HEK293T (cell line): ENCODE data around the gene COL1A1.

Experiments used
- ARNT ChIP-seq: fragments of 450-650 bp; IDR thresholded peaks from 2 replicates; pipeline ENCODE4 v1.6.1; 2017; ENCODE audit warnings: mild to moderate bottlenecking
- BHLHE40 ChIP-seq: fragments of 450-650 bp; IDR thresholded peaks from 2 replicates; pipeline ENCODE4 v1.6.1; 2016; ENCODE audit warnings: mild to moderate bottlenecking, moderate library complexity, borderline replicate concordance
- FOXA1 ChIP-seq: fragments of 450-650 bp; IDR thresholded peaks from 2 replicates; pipeline ENCODE4 v1.6.1; 2016; ENCODE audit warnings: mild to moderate bottlenecking
- LEF1 ChIP-seq: fragments of 450-650 bp; IDR thresholded peaks from 2 replicates; pipeline ENCODE4 v1.6.1; 2017; ENCODE audit warnings: mild to moderate bottlenecking, borderline replicate concordance
- SUZ12 ChIP-seq: fragments of 450-650 bp; IDR thresholded peaks from 2 replicates; pipeline ENCODE4 v1.6.1; 2016; ENCODE audit warnings: mild to moderate bottlenecking
- TARDBP ChIP-seq: fragments of 450-650 bp; IDR thresholded peaks from 2 replicates; pipeline ENCODE4 v1.6.1; 2016
- ZNF384 ChIP-seq: fragments of 450-650 bp; IDR thresholded peaks from 2 replicates; pipeline ENCODE4 v1.6.1; 2016

DNA sequence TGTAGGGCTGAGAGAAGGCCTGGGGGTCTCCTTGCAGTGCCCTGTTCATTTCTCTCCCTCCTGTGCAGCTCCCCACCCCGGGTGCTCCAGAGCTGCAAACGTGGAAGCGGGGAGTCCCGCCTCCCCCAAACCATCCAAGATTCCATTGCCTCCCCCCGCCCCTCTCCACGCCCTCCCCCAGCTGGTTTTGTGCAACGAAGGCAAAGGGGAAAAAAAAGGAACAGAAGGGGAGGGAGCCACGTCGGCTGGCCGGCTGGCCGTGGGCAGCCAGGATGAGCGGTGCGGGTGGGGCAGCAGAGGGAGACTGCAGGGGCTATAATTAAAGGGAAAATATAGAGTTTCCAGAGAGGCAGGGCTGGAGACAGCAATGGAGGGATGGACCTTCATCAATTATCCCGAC lies 1.7 kb upstream of the COL1A1 start:
- TF ChIP-seq ZNF384 (no peak), SUZ12 (no peak), BHLHE40 (no peak), LEF1 (no peak), TARDBP (no peak), ARNT (no peak), FOXA1 (no peak)
